ENCODE results near the gene NDUFA3. TPM values are rescaled to one million over a fixed set of nuclear protein-coding genes. Genes with fewer than 3 reads are reported as not detected.

The NDUFA3 gene
- total and polyA plus RNA-seq, 2 donors (not counting 1 experiment from before 2014, with no cell fraction given), result 55.4 to 94.4 TPM

GRCh38 chr19:54156953-54157352 is 54.3 kb downstream of the NDUFA3 start:
- WGBS (ENCODE audit: insufficient coverage), result 100% methylated on average over 3 of the region's 3 CpGs
- Histone ChIP-seq H3K27ac (ENCODE audit: low read length in 2 of 2) (no peak overlapping the region), H3K4me2 (replicated peaks; ENCODE audit: low read depth, low read length, poor library complexity, severe bottlenecking) (no peak overlapping the region), H3K36me3 (replicated peaks in 1 of 2; ENCODE audit: control extremely low read depth in 1 of 2, control insufficient read depth in 1 of 2, extremely low read depth in 1 of 2, insufficient read depth in 2 of 2, low read length in 1 of 2) (peaks cover 2 to 57% of the 10 kb centered on the region in 2 experiments), H4K20me1 (ENCODE audit: control insufficient read depth, insufficient read depth, low read length, poor library complexity, severe bottlenecking) (peaks cover 63% of the 10 kb centered on the region), H3K9ac (ENCODE audit: low read length) (no peak overlapping the region), H3K4me1 (ENCODE audit: control insufficient read depth in 2 of 2, insufficient read depth in 2 of 2, low read length in 2 of 2) (peaks cover 22 to 31% of the 10 kb centered on the region in 2 donors), H3K27me3 (replicated peaks in 1 of 4; ENCODE audit: control extremely low read depth in 1 of 4, control insufficient read depth in 3 of 4, insufficient read depth in 4 of 4, low read length in 3 of 4) (no peaks in the 10 kb centered on the region), H2AFZ (ENCODE audit: insufficient read depth, low read depth, low read length, poor library complexity, severe bottlenecking) (no peak overlapping the region), H3K9me3 (ENCODE audit: control extremely low read depth in 1 of 3, control insufficient read depth in 2 of 3, insufficient read depth in 1 of 3, low read length in 2 of 3) (no peaks in the 10 kb centered on the region), H3K79me2 (ENCODE audit: control insufficient read depth, insufficient read depth, low read length) (peaks cover 27% of the 10 kb centered on the region), H3K4me3 (ENCODE audit: control extremely low read depth in 1 of 5, extremely low read depth in 1 of 5, insufficient read depth in 1 of 5, low read depth in 2 of 5, low read length in 4 of 5) (no peak overlapping the region)
- Mint-ChIP-seq H3K4me3 (peak overlapping the region; percentile 43), H3K4me1 (peaks cover 33% of the 10 kb centered on the region), H3K27me3 (no peaks in the 10 kb centered on the region), H3K27ac (peak overlapping the region; percentile 50), H3K9me3 (ENCODE audit: insufficient read depth) (no peaks in the 10 kb centered on the region)
- TF ChIP-seq, protein P1, sequence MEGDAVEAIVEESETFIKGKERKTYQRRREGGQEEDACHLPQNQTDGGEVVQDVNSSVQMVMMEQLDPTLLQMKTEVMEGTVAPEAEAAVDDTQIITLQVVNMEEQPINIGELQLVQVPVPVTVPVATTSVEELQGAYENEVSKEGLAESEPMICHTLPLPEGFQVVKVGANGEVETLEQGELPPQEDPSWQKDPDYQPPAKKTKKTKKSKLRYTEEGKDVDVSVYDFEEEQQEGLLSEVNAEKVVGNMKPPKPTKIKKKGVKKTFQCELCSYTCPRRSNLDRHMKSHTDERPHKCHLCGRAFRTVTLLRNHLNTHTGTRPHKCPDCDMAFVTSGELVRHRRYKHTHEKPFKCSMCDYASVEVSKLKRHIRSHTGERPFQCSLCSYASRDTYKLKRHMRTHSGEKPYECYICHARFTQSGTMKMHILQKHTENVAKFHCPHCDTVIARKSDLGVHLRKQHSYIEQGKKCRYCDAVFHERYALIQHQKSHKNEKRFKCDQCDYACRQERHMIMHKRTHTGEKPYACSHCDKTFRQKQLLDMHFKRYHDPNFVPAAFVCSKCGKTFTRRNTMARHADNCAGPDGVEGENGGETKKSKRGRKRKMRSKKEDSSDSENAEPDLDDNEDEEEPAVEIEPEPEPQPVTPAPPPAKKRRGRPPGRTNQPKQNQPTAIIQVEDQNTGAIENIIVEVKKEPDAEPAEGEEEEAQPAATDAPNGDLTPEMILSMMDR (IDR thresholded peaks at IDR 0.05), result no peak
- TF ChIP-seq EZH2 (IDR thresholded peaks at IDR 0.05; ENCODE audit: borderline replicate concordance, insufficient read depth, low read depth, low read length, poor library complexity, severe bottlenecking), result no peak
- ATAC-seq (ENCODE audit: low read depth) (no peak), DNase-seq (no peak)
- ChIA-PET POLR2A (interaction anchor here (1.1 kb wide), 1 partner anchor 20 kb away, joined by 5 read pairs; the partner anchor contains the start of gene CNOT3), CTCF (no interaction called here)
- intact Hi-C loops (cut with micrococcal nuclease), result no loop called here

Other genes with a start within 250 kb of the NDUFA3 start
- 18.5 and 18.9 TPM in 2 replicates for gene MYADM, start 235.0 kb upstream of the NDUFA3 start, total RNA-seq
- gene MYADM, start 235.0 kb upstream of the NDUFA3 start, polyA plus RNA-seq, result 172 and 184 TPM in 2 replicates
- gene PRKCG, start 220.7 kb upstream of the NDUFA3 start, total RNA-seq, result not detected in 2 replicates
- gene PRKCG, start 220.7 kb upstream of the NDUFA3 start, polyA plus RNA-seq, result 0.31 and 2.6 TPM in 2 replicates
- not detected in 2 replicates for gene CACNG7, start 193.6 kb upstream of the NDUFA3 start, total RNA-seq
- not detected in 2 replicates for gene CACNG7, start 193.6 kb upstream of the NDUFA3 start, polyA plus RNA-seq
- gene CACNG8, start 139.9 kb upstream of the NDUFA3 start, total RNA-seq, result not detected in 2 replicates
- not detected in 2 replicates for gene CACNG8, start 139.9 kb upstream of the NDUFA3 start, polyA plus RNA-seq
- not detected in 2 replicates for gene CACNG6, start 111.2 kb upstream of the NDUFA3 start, total RNA-seq
- gene CACNG6, start 111.2 kb upstream of the NDUFA3 start, polyA plus RNA-seq, result not detected in 2 replicates
- gene VSTM1, start 39.0 kb upstream of the NDUFA3 start, total RNA-seq, result not detected in 2 replicates
- gene VSTM1, start 39.0 kb upstream of the NDUFA3 start, polyA plus RNA-seq, result 0.58 and 0.82 TPM in 2 replicates
- gene TARM1, start 21.5 kb upstream of the NDUFA3 start, total RNA-seq, result not detected in 2 replicates
- not detected in 2 replicates for gene TARM1, start 21.5 kb upstream of the NDUFA3 start, polyA plus RNA-seq
- gene OSCAR, start 2.1 kb upstream of the NDUFA3 start, total RNA-seq, result not detected in 2 replicates
- gene OSCAR, start 2.1 kb upstream of the NDUFA3 start, polyA plus RNA-seq, result 1.1 and 1.7 TPM in 2 replicates
- 10.4 and 12.7 TPM in 2 replicates for gene TFPT, start 12.8 kb downstream of the NDUFA3 start, total RNA-seq
- gene TFPT, start 12.8 kb downstream of the NDUFA3 start, polyA plus RNA-seq, result 8.4 and 8.7 TPM in 2 replicates
- 65.4 and 66.2 TPM in 2 replicates for gene PRPF31, start 12.9 kb downstream of the NDUFA3 start, total RNA-seq
- gene PRPF31, start 12.9 kb downstream of the NDUFA3 start, polyA plus RNA-seq, result 61.2 and 62.4 TPM in 2 replicates
- gene CNOT3, start 34.9 kb downstream of the NDUFA3 start, total RNA-seq, result 71.0 and 82.1 TPM in 2 replicates
- gene CNOT3, start 34.9 kb downstream of the NDUFA3 start, polyA plus RNA-seq, result 28.1 and 28.5 TPM in 2 replicates
- 13.7 and 16.5 TPM in 2 replicates for gene LENG1, start 56.9 kb downstream of the NDUFA3 start, total RNA-seq
- 9.0 and 9.2 TPM in 2 replicates for gene LENG1, start 56.9 kb downstream of the NDUFA3 start, polyA plus RNA-seq
- gene TMC4, start 70.3 kb downstream of the NDUFA3 start, total RNA-seq, result not detected in 2 replicates
- gene TMC4, start 70.3 kb downstream of the NDUFA3 start, polyA plus RNA-seq, result not detected in 2 replicates
- 34.8 and 37.8 TPM in 2 replicates for gene MBOAT7, start 86.7 kb downstream of the NDUFA3 start, total RNA-seq
- 18.6 and 22.3 TPM in 2 replicates for gene MBOAT7, start 86.7 kb downstream of the NDUFA3 start, polyA plus RNA-seq
- 23.5 and 25.1 TPM in 2 replicates for gene TSEN34, start 88.5 kb downstream of the NDUFA3 start, total RNA-seq
- gene TSEN34, start 88.5 kb downstream of the NDUFA3 start, polyA plus RNA-seq, result 17.6 and 18.2 TPM in 2 replicates
- gene RPS9, start 98.0 kb downstream of the NDUFA3 start, total RNA-seq, result 1,512 and 1,603 TPM in 2 replicates
- gene RPS9, start 98.0 kb downstream of the NDUFA3 start, polyA plus RNA-seq, result 3,492 and 3,905 TPM in 2 replicates
- gene LILRB3, start 120.2 kb downstream of the NDUFA3 start, total RNA-seq, result 0.25 and 0.34 TPM in 2 replicates
- 1.0 and 2.3 TPM in 2 replicates for gene LILRB3, start 120.2 kb downstream of the NDUFA3 start, polyA plus RNA-seq
- gene LILRA6, start 139.9 kb downstream of the NDUFA3 start, total RNA-seq, result not detected in 2 replicates
- gene LILRA6, start 139.9 kb downstream of the NDUFA3 start, polyA plus RNA-seq, result 0.66 and 0.79 TPM in 2 replicates
- gene LILRB5, start 154.4 kb downstream of the NDUFA3 start, total RNA-seq, result 0.05 and 0.17 TPM in 2 replicates
- not detected in 2 replicates for gene LILRB5, start 154.4 kb downstream of the NDUFA3 start, polyA plus RNA-seq
- 8.3 and 9.2 TPM in 2 replicates for gene LILRB2, start 178.3 kb downstream of the NDUFA3 start, total RNA-seq
- gene LILRB2, start 178.3 kb downstream of the NDUFA3 start, polyA plus RNA-seq, result 7.5 and 12.4 TPM in 2 replicates
- 0.46 TPM in 1 of 2 replicates, not detected in the other for gene LILRA5, start 210.3 kb downstream of the NDUFA3 start, total RNA-seq
- 1.3 and 1.8 TPM in 2 replicates for gene LILRA5, start 210.3 kb downstream of the NDUFA3 start, polyA plus RNA-seq
- gene LILRA4, start 236.3 kb downstream of the NDUFA3 start, total RNA-seq, result 10.1 and 10.4 TPM in 2 replicates
- gene LILRA4, start 236.3 kb downstream of the NDUFA3 start, polyA plus RNA-seq, result 7.2 TPM in 2 replicates